ENCODE data around the gene RET.

- TF ChIP-seq CTCF (IDR thresholded peaks at IDR 0.05; ENCODE audit: low read depth, low read length, poor library complexity, severe bottlenecking) (no peak), EZH2phosphoT487 (IDR thresholded peaks at IDR 0.05; ENCODE audit: borderline replicate concordance, low read length) (no peak)
These were observed 19.0 kb upstream of the RET start for GRCh38 chr10:43057831-43058340.

Measured in DOHH2 (cell line).